HepG2 (cell line): ENCODE results near the gene SLC35F4. TPM values are rescaled to one million over a fixed set of nuclear protein-coding genes. Genes with fewer than 3 reads are reported as not detected.

Experiments
- GATA4 ChIP-seq: sonication (generic); IDR thresholded peaks from 2 replicates; pipeline ENCODE4 v1.6.1; 2016; ENCODE audit warnings: antibody characterized with exemption, low read depth, borderline replicate concordance
- HOXA9 ChIP-seq: sonication (generic); formaldehyde crosslinking; IDR thresholded peaks from 2 replicates; pipeline ENCODE4 v1.8.1; 2022; ENCODE audit warnings: missing genetic modification reagents, mild to moderate bottlenecking, moderate library complexity, borderline replicate concordance
- MAFG ChIP-seq: sonication (generic); formaldehyde crosslinking; IDR thresholded peaks from 2 replicates; pipeline ENCODE4 v1.5.1; 2020; ENCODE audit warnings: mild to moderate bottlenecking, missing genetic modification reagents
- ZBTB10 ChIP-seq: sonication (generic); formaldehyde crosslinking; IDR thresholded peaks from 2 replicates; pipeline ENCODE4 v1.4.0; 2020; ENCODE audit warnings: missing genetic modification reagents, borderline replicate concordance
- ZNF326 ChIP-seq: sonication (generic); formaldehyde crosslinking; IDR thresholded peaks from 2 replicates; pipeline ENCODE4 v1.4.0; 2020; ENCODE audit warnings: missing genetic modification reagents, borderline replicate concordance
- polyA plus RNA-seq, 8 experiments: library from polyadenylated mRNA; depleted of rRNA in 3 of 8; stranded (reverse) in 7 of 8; unstranded in 1 of 8; fragments of >200 nt; fragmentation: Illumina TruSeq in 4 of 8; extraction: Trizol in 4 of 8; gene quantifications; 2 replicates each; pipeline versions ENCODE4 v1.2.1 to v1.2.3, GENCODE V29; 2011 to 2016; ENCODE audit warnings: low read depth in 4 of 8, missing spikeins in 1 of 8, mixed read lengths in 1 of 8; ENCODE audit not compliant: insufficient read depth in 1 of 8
- total RNA-seq, 5 experiments: library from RNA; depleted of rRNA; stranded (reverse); fragments of >200 nt; fragmentation: Illumina TruSeq; extraction: Trizol; gene quantifications; 2 replicates each; pipeline ENCODE4 v1.2.3, GENCODE V29; 2016; ENCODE audit warnings: low read depth in 1 of 5
- TF ChIP-seq, protein P1 (sequence below): sonication (generic); formaldehyde crosslinking; IDR thresholded peaks from 2 replicates; pipeline ENCODE4 v1.5.1; 2020; ENCODE audit warnings: mild to moderate bottlenecking, missing genetic modification reagents, moderate library complexity

SLC35F4 gene
- total and polyA plus RNA-seq, 2 of the 13 experiments (the other 11 are each of a cell fraction or from before 2014, with no cell fraction given) = not detected

GRCh38 chr14:57729208-57730187, 136.4 kb downstream of the SLC35F4 start (continued):
- TF ChIP-seq ZBTB10 = no peak
- TF ChIP-seq ZNF326 (CRISPR knock-in tag) = no peak
- TF ChIP-seq, protein P1, sequence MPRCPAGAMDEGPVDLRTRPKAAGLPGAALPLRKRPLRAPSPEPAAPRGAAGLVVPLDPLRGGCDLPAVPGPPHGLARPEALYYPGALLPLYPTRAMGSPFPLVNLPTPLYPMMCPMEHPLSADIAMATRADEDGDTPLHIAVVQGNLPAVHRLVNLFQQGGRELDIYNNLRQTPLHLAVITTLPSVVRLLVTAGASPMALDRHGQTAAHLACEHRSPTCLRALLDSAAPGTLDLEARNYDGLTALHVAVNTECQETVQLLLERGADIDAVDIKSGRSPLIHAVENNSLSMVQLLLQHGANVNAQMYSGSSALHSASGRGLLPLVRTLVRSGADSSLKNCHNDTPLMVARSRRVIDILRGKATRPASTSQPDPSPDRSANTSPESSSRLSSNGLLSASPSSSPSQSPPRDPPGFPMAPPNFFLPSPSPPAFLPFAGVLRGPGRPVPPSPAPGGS (CRISPR knock-in tag) = no peak
- no peak for TF ChIP-seq HOXA9 (CRISPR knock-in tag)
- no peak for TF ChIP-seq GATA4
- no peak for TF ChIP-seq MAFG (CRISPR knock-in tag)
